UCSD-AML1 (cell line): Measurements from ENCODE around the gene PRKCQ.
"Not testable (repeated sequence)": the region's sequence is repeated elsewhere in the genome, so short reads cannot be mapped to it uniquely, and the experiment has no call there.

ENCODE experiments used
- DNase-seq: peaks from one replicate; lab custom pipeline; 2025; ENCODE audit not compliant: unreplicated experiment; lab: John Stamatoyannopoulos, UW

PRKCQ gene

GRCh38 chr10:6393168-6393567 lies 186.9 kb downstream of the PRKCQ start:
- DNase-seq: no peak

DNA sequence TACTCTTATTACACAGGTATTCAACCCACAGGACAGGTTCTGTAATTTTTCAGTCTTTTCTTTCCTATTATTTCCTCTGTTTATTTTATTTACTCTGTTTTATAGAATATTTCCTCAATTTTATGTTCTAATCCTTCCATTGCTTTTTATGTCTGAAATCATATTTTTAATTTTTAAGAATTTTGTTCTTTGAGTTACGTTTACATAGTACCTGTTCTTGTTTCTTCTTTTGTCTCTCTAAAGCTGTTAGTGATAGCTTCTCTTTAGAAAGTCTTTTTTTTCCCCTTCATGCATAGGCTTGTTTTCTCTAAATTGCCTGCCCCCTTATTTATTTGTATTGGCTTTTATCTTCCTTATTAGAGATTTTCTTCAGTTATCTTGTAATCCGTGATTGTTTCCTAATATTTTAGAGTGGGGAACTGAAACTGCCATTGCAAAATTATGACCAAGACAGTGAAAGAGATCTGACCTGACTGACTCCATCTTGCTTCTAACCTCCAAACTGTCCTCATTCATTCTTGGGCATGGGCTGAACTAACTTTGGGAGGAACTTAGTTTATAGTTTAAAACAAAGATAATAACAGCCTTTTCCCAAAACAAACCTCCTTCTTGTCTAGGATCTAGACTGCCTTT lies 189.7 kb downstream of the PRKCQ start:
- DNase-seq: no peak

DNA sequence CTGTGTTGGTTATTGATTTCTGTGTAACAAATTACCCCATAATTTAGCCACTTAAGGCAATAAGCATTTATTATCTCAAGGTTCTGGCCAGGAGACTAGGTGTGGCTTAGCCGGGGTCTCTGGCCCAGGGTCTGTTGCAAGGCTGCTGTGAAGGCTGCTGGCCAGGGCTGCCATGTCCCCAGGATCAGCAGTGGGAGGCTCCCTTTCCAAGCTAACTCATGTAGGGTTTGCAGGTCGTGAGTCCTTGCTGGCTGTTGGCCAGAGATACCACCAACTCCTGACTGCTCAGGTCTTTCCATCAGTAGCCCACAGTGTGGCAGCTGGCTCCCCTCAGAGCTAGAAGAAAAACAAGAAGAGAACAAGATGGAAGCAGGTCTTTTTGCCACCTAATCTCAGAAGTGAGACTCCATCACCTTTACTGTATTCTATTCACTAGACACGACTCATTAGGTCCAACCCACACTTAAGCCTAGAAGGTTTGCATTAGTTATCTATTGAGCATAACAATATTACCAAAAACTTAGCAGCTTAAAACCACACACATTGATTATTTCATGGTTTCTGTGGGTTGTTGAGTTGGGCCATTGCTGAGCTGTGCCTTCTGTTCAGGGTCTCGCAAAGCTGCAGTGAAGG lies 191.7 kb downstream of the PRKCQ start:
- no peak for DNase-seq

DNA sequence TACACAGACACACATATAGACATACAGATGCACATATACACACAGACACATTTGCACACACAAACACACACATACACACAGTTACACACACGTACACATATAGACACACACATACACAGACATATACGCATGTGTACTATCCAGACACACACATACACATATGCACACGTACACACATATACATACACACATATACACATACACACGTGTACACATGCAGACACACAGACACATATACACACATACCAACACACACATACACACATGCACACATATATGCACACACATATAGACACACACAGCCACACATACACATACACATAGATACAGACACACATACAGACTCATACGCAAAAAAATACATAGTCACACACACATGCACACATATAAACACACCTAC lies 193.1 kb downstream of the PRKCQ start:
- DNase-seq: no peak

GRCh38 chr10:6386346-6386745 lies 193.7 kb downstream of the PRKCQ start:
- DNase-seq: no peak

DNA sequence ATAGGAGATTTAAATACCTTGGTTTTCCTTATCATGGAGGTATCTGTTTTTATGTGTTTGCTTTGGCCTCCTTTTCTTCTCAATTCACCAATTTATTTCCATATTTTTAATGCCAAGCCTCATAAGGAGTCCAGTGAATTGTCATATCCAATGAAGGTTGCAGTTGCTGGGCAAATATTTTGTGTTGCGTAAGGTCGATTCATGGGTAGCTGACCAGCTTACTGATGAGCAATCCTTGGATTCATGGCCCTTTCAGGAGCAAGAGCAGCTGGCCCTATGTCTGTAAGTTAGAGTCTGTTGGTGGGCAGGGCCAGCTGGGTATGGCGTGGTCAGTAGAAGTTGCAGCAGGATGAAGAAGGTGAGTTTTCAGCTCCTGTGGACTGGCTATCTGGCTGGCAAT lies 194.4 kb downstream of the PRKCQ start:
- no peak for DNase-seq

GRCh38 chr10:6384847-6385246 lies 195.2 kb downstream of the PRKCQ start:
- DNase-seq: no peak

DNA sequence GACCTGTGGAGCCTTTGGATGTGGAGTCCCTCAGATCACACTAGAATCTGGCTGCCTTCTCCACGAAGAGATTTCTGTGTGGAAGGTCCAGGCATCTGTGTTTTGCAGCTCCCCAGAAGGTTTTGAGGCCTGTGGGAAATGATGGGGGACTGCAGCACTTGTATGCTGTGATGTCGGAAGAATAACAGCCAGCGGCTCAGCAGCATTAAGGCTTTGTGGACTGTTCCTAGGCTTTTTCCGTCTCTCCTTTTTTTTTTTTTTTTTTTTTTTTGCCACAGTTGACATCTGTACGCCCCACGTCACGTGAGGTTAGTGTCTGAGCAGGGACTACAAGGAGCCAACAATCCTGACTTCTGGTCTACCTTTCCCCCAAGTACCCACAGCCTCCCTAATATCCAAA lies 196.0 kb downstream of the PRKCQ start:
- no peak for DNase-seq

- no peak for DNase-seq
These were observed 196.8 kb downstream of the PRKCQ start for GRCh38 chr10:6383096-6383812.

DNA sequence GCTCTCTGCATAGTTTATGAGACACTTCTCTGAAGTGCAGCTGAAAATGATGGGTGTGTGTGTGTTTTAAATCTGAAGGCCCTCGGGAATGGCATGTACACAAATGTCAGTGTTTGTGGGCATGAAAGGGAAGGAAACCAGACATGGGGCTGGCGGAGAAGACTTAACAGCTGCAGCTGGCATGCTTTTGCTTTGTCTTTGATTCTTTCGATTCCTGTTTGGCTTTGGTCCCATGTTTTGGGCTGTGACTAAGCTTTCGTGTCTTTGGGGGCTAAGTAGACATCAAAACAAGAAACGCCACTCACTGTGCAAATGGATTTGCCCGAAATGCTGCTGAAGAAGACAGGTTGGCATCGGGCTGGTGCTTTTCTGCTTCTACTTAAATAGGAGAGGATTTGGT lies 198.0 kb downstream of the PRKCQ start:
- no peak for DNase-seq

DNA sequence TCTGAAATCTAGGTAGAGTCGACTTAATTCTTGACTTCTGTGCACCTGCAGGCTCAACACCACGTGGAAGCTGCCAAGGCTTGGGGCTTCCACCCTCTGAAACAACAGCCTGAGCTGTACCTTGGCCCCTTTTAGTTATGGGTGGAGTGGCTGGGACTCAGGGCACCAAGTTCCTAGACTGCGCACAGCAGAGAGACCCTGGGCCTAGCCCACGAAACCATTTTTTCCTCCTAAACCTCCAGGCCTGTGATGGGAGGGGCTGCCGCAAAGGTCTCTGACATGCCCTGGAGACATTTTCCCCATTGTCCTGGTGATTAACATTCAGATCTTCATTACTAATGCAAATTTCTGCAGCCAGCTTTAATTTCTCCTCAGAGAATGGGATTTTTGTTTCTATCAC lies 199.6 kb downstream of the PRKCQ start:
- DNase-seq: not testable (repeated sequence)

GRCh38 chr10:6379015-6379776 lies 200.9 kb downstream of the PRKCQ start:
- no peak for DNase-seq
